GM19452 (cell line): ENCODE results near the gene TNNC1.

Source experiments
- ATAC-seq: cut with Tn5 transposase; IDR thresholded peaks from one replicate; pipeline ENCODE4 v1.9.1; 2021; ENCODE audit not compliant: unreplicated experiment

TNNC1 gene

GRCh38 chr3:52402101-52402521 lies 51.7 kb downstream of the TNNC1 start:
- ATAC-seq: no peak

GRCh38 chr3:52401551-52401950 lies 52.3 kb downstream of the TNNC1 start:
- ATAC-seq: no peak
